GM08714 (cell line): ENCODE measurements around the gene SPARC.

ENCODE experiments used
- H3K4me3 ChIP-seq: fragments of 200-500 bp; sonication (Bioruptor generic); 2 replicates; pipeline ENCODE4 v1.5.1; 2014; ENCODE audit warnings: mild to moderate bottlenecking, low read length, inconsistent platforms
- ZNF274 ChIP-seq: IDR thresholded peaks from 2 replicates; pipeline ENCODE4 v1.6.1; 2012; ENCODE audit warnings: mild to moderate bottlenecking, low read depth, low read length

Gene SPARC

DNA sequence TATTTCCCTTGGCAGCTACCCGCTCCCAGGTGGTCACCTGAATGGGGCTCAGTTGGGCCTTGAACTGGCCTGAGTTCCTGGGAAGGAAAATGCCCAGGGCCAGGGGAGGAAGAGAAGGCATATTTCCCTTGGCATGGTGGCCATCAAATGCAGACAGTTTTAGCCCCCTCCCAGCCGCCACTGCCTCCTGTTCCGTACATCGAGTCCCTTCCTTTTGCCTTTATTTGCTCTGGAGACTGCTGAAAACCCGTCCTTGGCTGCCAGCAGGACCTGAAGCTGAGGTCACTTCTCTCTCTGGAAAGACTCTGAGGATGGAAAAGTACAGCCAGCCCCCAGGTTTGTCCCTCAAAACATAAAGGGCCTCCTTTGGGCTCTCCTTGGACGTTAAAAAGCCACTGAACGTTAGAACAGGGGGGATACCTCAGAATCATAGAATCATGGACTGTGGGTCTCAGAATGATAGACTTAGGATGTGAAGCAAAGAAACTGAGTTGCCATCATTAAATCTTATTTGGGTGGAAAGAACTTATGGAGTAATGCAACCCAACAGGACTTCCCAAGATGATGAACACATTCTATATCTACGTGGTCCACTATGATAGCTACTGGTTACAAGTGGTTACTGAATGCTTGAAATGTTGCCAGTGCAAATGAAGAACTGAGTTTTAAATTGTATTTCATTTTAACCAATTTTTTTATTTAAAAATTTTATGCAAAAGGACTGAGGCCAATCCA is 7.1 kb downstream of the SPARC start:
- H3K4me3 ChIP-seq, result no peak overlapping the region
- no peak for TF ChIP-seq ZNF274

DNA sequence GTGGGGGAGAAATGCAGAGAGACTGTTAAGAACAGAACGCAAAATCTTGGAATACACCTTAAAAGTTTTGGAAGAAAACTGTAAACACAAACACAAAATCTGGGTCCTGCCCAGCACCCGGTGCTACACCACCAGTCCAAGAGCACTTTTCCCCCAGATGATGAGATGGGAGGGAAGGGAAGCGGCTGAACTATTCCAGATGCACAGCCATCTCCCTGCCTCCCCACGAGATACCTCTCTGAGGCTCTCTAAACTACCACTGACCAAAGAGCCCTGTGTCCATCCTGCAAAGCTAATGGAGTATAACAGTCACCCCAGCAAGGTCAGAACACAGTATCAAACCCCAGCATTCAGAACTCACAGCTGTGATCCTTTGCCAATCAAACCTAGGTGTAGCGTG is 8.0 kb downstream of the SPARC start:
- no peak for TF ChIP-seq ZNF274

DNA sequence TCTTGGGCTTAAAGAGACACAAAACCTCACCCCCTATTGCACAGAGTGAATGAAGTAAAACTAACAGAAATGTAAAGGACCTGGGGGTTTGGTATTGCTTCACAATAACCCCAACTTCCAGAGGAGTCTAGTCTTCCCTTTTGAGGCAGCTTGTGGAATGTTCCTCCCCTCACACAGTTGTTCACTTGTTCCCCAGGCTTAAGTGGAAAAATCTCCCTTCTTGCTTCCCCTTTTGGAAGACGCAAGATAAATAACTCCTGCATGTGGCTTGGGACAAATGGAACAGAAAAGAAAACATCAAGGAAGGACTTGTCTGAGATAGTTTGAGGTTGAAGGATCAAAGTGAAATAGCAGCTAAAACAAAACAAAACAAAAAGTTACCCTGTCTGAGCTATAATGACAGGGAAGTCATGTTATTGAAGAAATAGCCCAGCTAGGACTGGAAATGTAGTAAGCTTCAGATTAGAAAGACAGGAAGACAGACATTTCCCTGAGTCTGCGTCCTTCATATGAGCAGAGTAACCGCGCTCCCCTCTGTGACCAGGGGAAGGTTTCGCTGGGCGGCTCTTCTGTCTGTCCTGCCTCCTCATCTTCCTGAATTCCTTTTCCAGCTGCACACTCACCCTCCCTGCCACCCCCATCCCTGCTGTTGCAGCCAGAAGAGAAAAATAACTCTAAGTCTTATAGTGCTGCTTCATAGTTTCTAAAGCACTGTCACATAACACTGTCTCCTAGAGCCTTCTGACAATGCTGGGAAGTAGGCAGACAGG is 8.8 kb downstream of the SPARC start:
- no peak for TF ChIP-seq ZNF274
- no peak overlapping the region for H3K4me3 ChIP-seq

More for the DNA sequence above, 8.0 kb downstream of the SPARC start:
- H3K4me3 ChIP-seq, result no peak overlapping the region

DNA sequence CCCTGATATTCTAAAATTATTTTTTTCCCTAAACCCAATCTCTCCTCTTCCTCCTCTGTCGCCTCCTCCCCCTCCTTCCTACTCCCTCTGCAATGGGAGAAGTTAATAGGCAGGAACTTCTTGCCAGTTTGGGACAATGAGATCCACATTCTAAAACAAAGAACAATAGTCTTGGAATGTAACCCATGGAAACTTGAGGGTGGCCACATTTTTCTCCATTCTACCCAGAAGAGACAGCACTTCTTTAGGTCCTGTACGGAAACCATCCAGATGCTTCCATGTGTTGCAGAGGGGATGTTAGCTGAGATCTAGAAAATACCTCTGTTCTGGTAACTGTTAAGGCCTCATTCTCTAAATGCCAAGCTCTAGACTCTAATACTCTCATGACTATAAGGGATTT is 10.0 kb downstream of the SPARC start:
- H3K4me3 ChIP-seq, result no peak overlapping the region
- no peak for TF ChIP-seq ZNF274

DNA sequence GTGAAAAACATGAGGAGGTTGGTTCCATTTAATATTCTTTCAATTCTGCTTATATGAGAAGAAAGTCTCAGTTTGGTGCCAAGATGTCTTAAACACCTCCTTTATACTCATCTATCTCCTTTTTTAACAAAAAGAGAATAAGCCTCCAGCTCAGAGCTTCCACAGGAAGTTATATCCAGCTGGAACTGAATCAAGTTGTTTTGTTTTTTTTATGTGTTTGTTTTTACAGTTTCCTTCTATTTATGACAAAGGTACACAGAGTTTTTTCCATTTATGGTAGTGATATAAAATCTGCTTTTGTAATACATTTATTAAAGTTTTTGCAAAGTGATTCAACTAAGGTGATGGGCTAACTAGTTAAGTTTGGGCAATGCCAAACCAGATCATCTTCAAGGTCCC is 10.4 kb downstream of the SPARC start:
- H3K4me3 ChIP-seq, result no peak overlapping the region
- TF ChIP-seq ZNF274, result no peak

DNA sequence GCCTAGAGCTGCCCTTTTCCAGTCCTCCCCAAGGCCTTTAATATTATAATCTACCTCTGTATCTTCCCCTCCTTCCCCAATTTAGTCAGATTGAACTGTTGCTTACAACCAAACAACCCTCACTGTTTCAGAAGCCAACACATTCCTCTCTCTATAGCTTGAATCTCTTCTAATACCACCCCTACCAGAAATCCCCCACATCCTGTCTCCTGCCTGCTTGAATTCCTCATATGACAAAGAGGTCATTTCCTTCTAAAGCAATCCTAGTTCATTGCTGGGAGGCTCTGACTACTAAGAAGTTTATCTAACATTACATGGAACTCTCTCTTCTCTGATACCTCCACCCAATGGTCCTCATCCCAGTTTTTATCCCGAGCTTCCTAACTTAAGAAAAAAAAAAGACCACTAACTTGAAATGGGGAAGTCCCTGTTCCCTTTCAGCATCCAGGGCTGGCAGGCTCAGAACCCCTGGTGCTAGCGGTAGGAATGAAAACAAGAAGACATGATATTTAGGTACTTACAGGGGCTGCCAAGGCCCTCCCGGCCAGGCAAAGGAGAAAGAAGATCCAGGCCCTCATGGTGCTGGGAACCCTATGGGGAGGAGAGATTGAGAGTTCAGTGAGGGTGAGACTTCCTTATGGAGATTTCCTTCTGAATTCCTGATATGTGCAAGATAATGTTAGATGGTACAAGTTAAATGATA is 11.0 kb downstream of the SPARC start:
- TF ChIP-seq ZNF274, result no peak
- no peak overlapping the region for H3K4me3 ChIP-seq

DNA sequence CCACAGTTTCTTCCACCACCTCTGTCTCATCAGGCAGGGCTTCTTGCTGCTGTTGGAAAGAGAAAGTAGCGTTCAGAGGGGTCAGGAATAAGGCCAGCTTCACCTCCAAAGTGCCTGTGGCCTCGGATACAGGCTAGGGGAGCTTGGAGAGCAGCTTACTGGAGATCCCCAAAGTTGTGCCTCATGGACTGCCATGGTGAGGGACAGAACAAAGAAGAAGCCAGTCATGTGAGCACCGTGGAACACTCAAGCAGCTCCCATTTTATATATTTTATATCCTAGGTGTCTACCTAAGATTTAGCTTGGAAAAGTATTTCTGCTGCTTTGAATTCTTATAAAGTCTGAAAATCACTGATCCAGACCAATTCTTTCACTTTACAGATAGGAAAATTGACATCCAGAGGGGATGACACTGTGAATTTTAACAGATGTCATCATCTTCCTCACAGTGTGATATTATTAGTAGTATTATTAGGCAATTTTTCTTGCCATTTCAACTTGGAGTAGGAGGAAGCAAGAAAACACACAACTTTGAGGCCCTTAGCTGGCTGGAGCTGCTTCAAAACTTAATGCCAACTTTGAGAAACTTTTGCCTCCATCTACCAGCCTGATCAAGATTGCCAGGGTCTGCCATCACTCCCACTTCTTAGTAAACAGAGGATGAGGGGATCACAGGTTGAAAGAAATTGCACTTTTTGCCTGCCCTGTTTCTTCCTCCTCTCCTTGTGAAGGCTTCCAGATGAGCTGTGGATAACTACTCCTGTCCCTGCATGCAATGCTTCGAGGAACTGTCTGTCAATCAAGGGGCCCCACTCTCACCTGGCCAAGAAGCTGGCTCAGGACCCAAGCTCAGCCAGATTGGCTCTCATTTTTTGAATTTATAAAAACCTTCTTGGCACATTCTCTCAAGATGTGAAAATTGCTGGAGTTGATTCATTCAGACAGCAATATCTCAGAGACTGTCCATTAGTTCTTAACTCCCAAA is 11.8 kb downstream of the SPARC start:
- no peak overlapping the region for H3K4me3 ChIP-seq
- TF ChIP-seq ZNF274, result no peak

DNA sequence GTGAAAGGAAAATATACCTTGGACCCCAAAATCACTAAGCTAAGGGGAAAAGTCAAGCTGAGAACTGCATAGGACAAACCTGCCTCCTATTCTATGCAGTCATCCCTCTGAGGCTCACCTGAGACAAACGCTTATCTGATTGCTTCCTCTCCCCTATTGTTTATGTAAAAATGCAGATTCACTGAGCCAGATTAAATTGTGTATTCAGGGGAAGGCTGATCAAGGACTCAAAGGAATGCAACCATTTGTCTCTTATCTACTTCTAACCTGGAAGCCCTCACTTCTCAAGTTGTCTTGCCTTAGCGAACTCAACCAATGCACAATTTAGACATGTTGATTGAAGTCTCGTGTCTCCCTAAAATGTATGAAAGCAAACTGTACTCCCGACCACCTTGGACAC is 13.3 kb downstream of the SPARC start:
- no peak overlapping the region for H3K4me3 ChIP-seq
- no peak for TF ChIP-seq ZNF274

DNA sequence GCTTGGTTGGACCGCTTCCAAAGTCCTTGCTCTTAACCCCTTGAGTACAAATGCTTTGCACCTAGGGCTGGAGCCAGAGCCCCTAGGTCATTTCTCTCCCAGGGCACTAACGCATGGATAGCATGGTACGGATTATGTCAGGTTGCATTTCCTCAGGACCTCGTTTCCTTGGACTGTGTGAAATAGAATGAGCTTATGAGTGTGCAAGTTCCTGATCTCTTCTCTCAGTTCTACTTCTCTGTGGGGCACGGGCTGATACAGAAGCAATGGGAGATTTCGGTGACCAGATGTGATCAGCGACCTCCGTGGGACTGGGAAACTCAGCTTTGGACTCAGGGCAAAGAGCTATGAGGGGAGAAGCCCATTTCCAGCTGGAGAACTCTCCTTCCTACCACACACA is 14.2 kb downstream of the SPARC start:
- no peak overlapping the region for H3K4me3 ChIP-seq

DNA sequence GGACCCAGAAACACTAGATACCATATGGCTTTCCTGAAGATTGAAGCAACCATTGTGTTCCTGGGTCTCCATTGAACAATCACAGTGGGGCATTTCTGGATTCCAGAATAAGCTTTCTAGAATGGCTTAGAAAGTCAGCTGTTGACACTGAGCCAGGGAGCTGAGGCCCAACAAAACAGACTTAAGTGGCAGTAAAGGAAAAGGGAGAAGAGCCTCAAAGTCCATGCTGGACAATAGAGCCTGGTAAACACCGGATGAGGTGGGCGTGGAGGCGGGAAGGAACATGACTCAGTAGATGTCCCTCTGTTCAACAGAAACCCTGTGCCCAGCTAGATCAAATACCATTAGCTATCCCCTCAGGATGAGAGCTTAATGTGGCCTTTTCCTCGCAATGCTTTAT is 14.8 kb downstream of the SPARC start:
- no peak for TF ChIP-seq ZNF274
- no peak overlapping the region for H3K4me3 ChIP-seq

More for the DNA sequence above, 14.2 kb downstream of the SPARC start:
- no peak for TF ChIP-seq ZNF274

DNA sequence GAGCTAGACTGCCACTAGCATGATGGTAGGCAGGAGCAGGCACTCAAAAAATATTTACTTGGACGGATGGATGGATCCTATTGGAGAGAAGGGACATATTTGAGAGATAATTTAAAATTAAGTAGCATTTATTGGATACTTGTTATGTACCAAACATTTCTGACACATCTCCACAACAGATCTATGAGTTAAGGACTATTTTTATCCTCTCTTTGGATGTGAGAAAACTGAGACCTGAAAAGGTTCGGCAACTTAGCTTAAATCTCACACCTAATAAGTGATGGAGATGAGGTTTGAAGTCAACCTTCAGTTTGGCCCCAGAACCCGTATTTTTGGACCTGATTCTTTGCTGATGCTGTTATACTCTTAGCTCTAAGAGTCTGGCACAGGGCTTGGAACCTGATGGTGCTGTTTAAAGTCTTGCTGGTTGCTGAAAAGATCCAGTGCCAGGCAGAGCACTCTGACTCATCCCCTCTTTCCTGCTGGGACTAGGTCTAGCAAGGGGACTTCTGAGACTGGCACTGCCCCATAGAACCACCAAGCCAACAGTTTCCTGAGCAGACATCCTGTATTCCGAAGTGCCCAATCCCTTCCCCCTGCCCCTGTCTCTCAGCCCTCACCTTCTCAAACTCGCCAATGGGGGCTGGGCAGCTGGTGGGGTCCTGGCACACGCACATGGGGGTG is 15.6 kb downstream of the SPARC start:
- no peak for TF ChIP-seq ZNF274
- no peak overlapping the region for H3K4me3 ChIP-seq

DNA sequence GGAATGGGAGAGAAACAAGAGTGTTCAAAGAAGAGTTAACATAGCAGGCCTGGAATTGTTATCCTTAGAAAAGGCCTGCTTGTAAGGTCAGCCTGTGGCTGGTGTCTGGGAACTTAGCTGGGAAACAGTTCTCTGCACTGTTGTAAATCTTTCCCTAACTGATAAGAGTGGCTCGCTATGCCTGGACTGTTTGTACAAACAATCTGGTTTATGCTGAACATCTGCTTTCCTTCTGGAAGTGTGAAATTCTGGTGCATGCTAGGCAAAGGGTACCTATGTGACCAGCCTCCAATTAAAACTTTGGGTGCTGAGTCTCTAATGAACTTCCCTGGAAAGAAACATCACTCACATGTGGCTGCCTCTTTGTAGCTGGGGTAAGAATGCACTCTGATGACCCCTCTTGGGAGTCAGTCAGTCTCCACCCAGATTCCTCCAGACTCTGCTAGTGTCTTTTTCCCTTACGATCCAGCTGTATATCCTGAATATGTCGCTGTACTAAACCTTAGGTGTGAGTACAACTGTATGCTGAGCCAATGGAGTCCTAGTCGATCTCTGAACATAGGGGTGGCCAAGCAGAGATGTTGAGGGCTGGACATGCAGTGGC is 16.5 kb downstream of the SPARC start:
- no peak overlapping the region for H3K4me3 ChIP-seq
- no peak for TF ChIP-seq ZNF274

DNA sequence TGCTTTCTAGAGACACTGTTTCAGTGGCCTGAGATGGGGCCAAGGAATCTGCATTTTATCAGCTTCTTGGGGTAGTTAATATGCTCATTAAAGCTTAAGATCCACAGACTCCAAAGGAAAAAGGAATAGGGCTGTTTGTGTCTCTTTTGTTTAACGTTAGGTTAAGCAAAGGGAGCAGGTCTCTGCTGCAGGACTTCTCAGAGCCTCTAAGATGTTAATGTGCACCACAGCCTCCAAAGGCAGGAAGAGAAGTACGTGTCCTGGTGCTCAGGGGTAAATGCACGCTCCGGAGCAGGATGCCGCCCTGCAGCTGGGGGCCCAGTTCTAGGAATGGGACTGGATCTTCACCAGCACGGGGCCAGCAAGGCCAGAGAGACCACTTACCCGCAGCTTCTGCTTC is 19.6 kb downstream of the SPARC start:
- TF ChIP-seq ZNF274, result no peak
- H3K4me3 ChIP-seq, result no peak overlapping the region
